HEK293T (cell line): Measurements from ENCODE around the gene FHAD1.

Experiments
- BHLHE40 ChIP-seq: fragments of 450-650 bp; IDR thresholded peaks from 2 replicates; pipeline ENCODE4 v1.6.1; 2016; ENCODE audit warnings: mild to moderate bottlenecking, moderate library complexity, borderline replicate concordance
- ELF4 ChIP-seq: fragments of 450-650 bp; IDR thresholded peaks from 2 replicates; pipeline ENCODE4 v1.6.1; 2017; ENCODE audit warnings: antibody characterized with exemption
- FOXA1 ChIP-seq: fragments of 450-650 bp; IDR thresholded peaks from 2 replicates; pipeline ENCODE4 v1.6.1; 2016; ENCODE audit warnings: mild to moderate bottlenecking
- FOXK2 ChIP-seq: fragments of 450-650 bp; IDR thresholded peaks from 2 replicates; pipeline ENCODE4 v1.6.1; 2016; ENCODE audit warnings: mild to moderate bottlenecking
- FOXM1 ChIP-seq: fragments of 450-650 bp; IDR thresholded peaks from 2 replicates; pipeline ENCODE4 v1.6.1; 2017; ENCODE audit warnings: mild to moderate bottlenecking, borderline replicate concordance
- HDGF ChIP-seq: fragments of 450-650 bp; IDR thresholded peaks from 2 replicates; pipeline ENCODE4 v1.6.1; 2017; ENCODE audit warnings: antibody characterized with exemption, borderline replicate concordance
- L3MBTL2 ChIP-seq: fragments of 450-650 bp; conservative IDR thresholded peaks from 2 replicates; pipeline ENCODE4 v1.6.1; 2016; ENCODE audit warnings: mild to moderate bottlenecking
- NFRKB ChIP-seq: fragments of 450-650 bp; IDR thresholded peaks from 2 replicates; pipeline ENCODE4 v1.6.1; 2016; ENCODE audit warnings: mild to moderate bottlenecking, moderate library complexity
- SP1 ChIP-seq: fragments of 450-650 bp; IDR thresholded peaks from 2 replicates; pipeline ENCODE4 v1.6.1; 2017
- SUZ12 ChIP-seq: fragments of 450-650 bp; IDR thresholded peaks from 2 replicates; pipeline ENCODE4 v1.6.1; 2016; ENCODE audit warnings: mild to moderate bottlenecking
- TF ChIP-seq, protein P1 (sequence below): fragments of 450-650 bp; IDR thresholded peaks from 2 replicates; pipeline ENCODE4 v1.6.1; 2016

GRCh38 chr1:15287035-15287979 lies 40.3 kb downstream of the FHAD1 start:
- TF ChIP-seq, protein P1, sequence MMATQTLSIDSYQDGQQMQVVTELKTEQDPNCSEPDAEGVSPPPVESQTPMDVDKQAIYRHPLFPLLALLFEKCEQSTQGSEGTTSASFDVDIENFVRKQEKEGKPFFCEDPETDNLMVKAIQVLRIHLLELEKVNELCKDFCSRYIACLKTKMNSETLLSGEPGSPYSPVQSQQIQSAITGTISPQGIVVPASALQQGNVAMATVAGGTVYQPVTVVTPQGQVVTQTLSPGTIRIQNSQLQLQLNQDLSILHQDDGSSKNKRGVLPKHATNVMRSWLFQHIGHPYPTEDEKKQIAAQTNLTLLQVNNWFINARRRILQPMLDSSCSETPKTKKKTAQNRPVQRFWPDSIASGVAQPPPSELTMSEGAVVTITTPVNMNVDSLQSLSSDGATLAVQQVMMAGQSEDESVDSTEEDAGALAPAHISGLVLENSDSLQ: no peak
- TF ChIP-seq HDGF (no peak), FOXK2 (no peak), L3MBTL2 (no peak), SUZ12 (no peak), BHLHE40 (no peak), FOXM1 (no peak), ELF4 (no peak), SP1 (no peak), NFRKB (no peak), FOXA1 (no peak)
